GM23338 (cell line): ENCODE data around the gene HOXB6. TPM values are rescaled to one million over a fixed set of nuclear protein-coding genes. Genes with fewer than 3 reads are reported as not detected.

Source experiments
- ATAC-seq: fragments of 200-7000 bp; cut with Tn5 transposase; 3 replicates; pipeline ENCODE4 v1.9.1; 2020
- DNase-seq: peaks from one replicate; pipeline ENCODE4 v3.0.0-alpha.2; 2015; ENCODE audit warnings: low spot score
- H2AFZ ChIP-seq: fragments of 200-600 bp; sonication (generic); 2 replicates; pipeline ENCODE4 v1.8.0; 2016; ENCODE audit warnings: antibody characterized with exemption, mild to moderate bottlenecking, moderate library complexity
- H3F3A ChIP-seq: fragments of 200-600 bp; sonication (generic); replicated peaks from 2 replicates; pipeline ENCODE4 v1.8.0; 2017; ENCODE audit warnings: antibody characterized with exemption, mixed run types, low read depth
- H3K27ac ChIP-seq: fragments of 200-600 bp; sonication (generic); 2 replicates; pipeline ENCODE4 v1.6.1; 2016; ENCODE audit warnings: low read depth
- H3K27me3 ChIP-seq: fragments of 200-600 bp; sonication (generic); 2 replicates; pipeline ENCODE4 v1.8.0; 2016; ENCODE audit warnings: mild to moderate bottlenecking, mixed run types, moderate library complexity; ENCODE audit not compliant: insufficient read depth
- H3K36me3 ChIP-seq: fragments of 200-600 bp; sonication (generic); 2 replicates; pipeline ENCODE4 v1.8.0; 2016; ENCODE audit warnings: mild to moderate bottlenecking; ENCODE audit not compliant: insufficient read depth
- H3K4me1 ChIP-seq: fragments of 200-600 bp; sonication (generic); 2 replicates; pipeline ENCODE4 v1.8.0; 2016; ENCODE audit warnings: mild to moderate bottlenecking, moderate library complexity; ENCODE audit not compliant: insufficient read depth
- H3K4me2 ChIP-seq: fragments of 200-600 bp; sonication (generic); 2 replicates; pipeline ENCODE4 v1.7.1; 2017; ENCODE audit warnings: mixed run types
- H3K4me3 ChIP-seq: fragments of 200-600 bp; sonication (generic); 2 replicates; pipeline ENCODE4 v1.6.1; 2016; ENCODE audit warnings: mixed run types
- H3K79me2 ChIP-seq: fragments of 200-600 bp; sonication (generic); replicated peaks from 2 replicates; pipeline ENCODE4 v1.8.0; 2017; ENCODE audit warnings: mild to moderate bottlenecking; ENCODE audit not compliant: insufficient read depth
- H3K9me2 ChIP-seq: fragments of 200-600 bp; sonication (generic); 2 replicates; pipeline ENCODE4 v1.8.0; 2017; ENCODE audit not compliant: insufficient read depth
- H4K20me1 ChIP-seq: fragments of 200-600 bp; sonication (generic); replicated peaks from 2 replicates; pipeline ENCODE4 v1.8.0; 2017; ENCODE audit warnings: mild to moderate bottlenecking; ENCODE audit not compliant: insufficient read depth
- H3K27ac Mint-ChIP-seq: 2 replicates; pipeline ENCODE4 v1.8.0; 2020; ENCODE audit warnings: inconsistent platforms, mild to moderate bottlenecking, moderate library complexity, mixed read lengths
- H3K27me3 Mint-ChIP-seq: 3 replicates; pipeline ENCODE4 v1.8.0; 2022; ENCODE audit warnings: low read depth, mild to moderate bottlenecking, moderate library complexity, mixed read lengths, inconsistent platforms; ENCODE audit not compliant: insufficient read depth, poor library complexity
- H3K36me3 Mint-ChIP-seq: 3 replicates; pipeline ENCODE4 v1.8.0; 2021; ENCODE audit warnings: low read depth, mild to moderate bottlenecking, inconsistent platforms, moderate library complexity, mixed read lengths
- H3K4me1 Mint-ChIP-seq: 3 replicates; pipeline ENCODE4 v1.8.0; 2020; ENCODE audit warnings: mild to moderate bottlenecking, inconsistent platforms, mixed read lengths
- H3K4me3 Mint-ChIP-seq: 3 replicates; pipeline ENCODE4 v1.8.0; 2021; ENCODE audit warnings: moderate library complexity, mild to moderate bottlenecking, inconsistent platforms, mixed read lengths
- H3K9me3 Mint-ChIP-seq: 3 replicates; pipeline ENCODE4 v1.8.0; 2020; ENCODE audit warnings: moderate library complexity, mild to moderate bottlenecking, inconsistent platforms, mixed read lengths
- EZH2 ChIP-seq: fragments of 200-600 bp; sonication (generic); IDR thresholded peaks from one replicate; pipeline ENCODE4 v1.8.0; 2017; ENCODE audit warnings: antibody characterized with exemption, mild to moderate bottlenecking, low read depth; ENCODE audit not compliant: unreplicated experiment
- JUNB ChIP-seq: IDR thresholded peaks from one replicate; pipeline ENCODE4 v1.6.1; 2016; ENCODE audit warnings: antibody characterized with exemption; ENCODE audit not compliant: unreplicated experiment
- REST ChIP-seq: IDR thresholded peaks from one replicate; pipeline ENCODE4 v1.6.1; 2018; ENCODE audit warnings: antibody characterized with exemption; ENCODE audit not compliant: unreplicated experiment
- STAT1 ChIP-seq: IDR thresholded peaks from one replicate; pipeline ENCODE4 v1.6.1; 2016; ENCODE audit warnings: antibody characterized with exemption; ENCODE audit not compliant: unreplicated experiment
- ZNF114 ChIP-seq: fragments of 250-450 bp; sonication (Bioruptor Pico); IDR thresholded peaks from 2 replicates; pipeline ENCODE4 v1.5.0; 2020; ENCODE audit warnings: mild to moderate bottlenecking, moderate library complexity
- ZNF331 ChIP-seq: fragments of 250-450 bp; sonication (Bioruptor Pico); IDR thresholded peaks from 2 replicates; pipeline ENCODE4 v1.5.0; 2020; ENCODE audit warnings: low read depth, mild to moderate bottlenecking, moderate library complexity
- polyA plus RNA-seq: library from polyadenylated mRNA; unstranded; fragments of >200 nt; fragmentation: Nextera tagmentation; extraction: Ambion mirVana; gene quantifications from 2 replicates; pipeline ENCODE4 v1.2.1, GENCODE V29; 2016
- total RNA-seq: library from RNA; depleted of rRNA; stranded (reverse); fragments of >200 nt; shearing (Covaris generic); gene quantifications from 2 replicates; pipeline ENCODE4 v1.2.3, GENCODE V29; 2014

Gene HOXB6
- total and polyA plus RNA-seq, 2 experiments from 2014 or later = not detected

- no peak overlapping the region for H2AFZ ChIP-seq
- no peaks in the 10 kb centered on the region; the same call in 1 of the 3 replicates for H3K9me3 Mint-ChIP-seq
- H3K4me1 ChIP-seq = peaks cover 83% of the 10 kb centered on the region
- H3F3A ChIP-seq = peaks cover 31% of the 10 kb centered on the region
- H3K4me3 Mint-ChIP-seq = peak overlapping the region; percentile 40; the same call in 2 of the 3 replicates
- peaks cover 100% of the 10 kb centered on the region for H3K27me3 ChIP-seq
- no peak overlapping the region for H3K27ac Mint-ChIP-seq
- H3K27me3 Mint-ChIP-seq = peaks cover 99% of the 10 kb centered on the region
- no peak overlapping the region for H3K27ac ChIP-seq
- H3K4me1 Mint-ChIP-seq = peaks cover 64% of the 10 kb centered on the region
- peak overlapping the region; percentile 61 for H3K4me2 ChIP-seq
- no peaks in the 10 kb centered on the region for H3K79me2 ChIP-seq
- H3K4me3 ChIP-seq = 0 out of 2 replicates have a peak overlapping the region, but pooled peaks have one; percentile 15
- H3K9me2 ChIP-seq = no peaks in the 10 kb centered on the region
- DNase-seq = peak; percentile 66
- no peak for ATAC-seq
- no peaks in the 10 kb centered on the region; the same call in 2 of the 3 replicates for H3K36me3 Mint-ChIP-seq
- H3K36me3 ChIP-seq = no peaks in the 10 kb centered on the region
- H4K20me1 ChIP-seq = peaks cover 17% of the 10 kb centered on the region; the same call in 1 of the 2 replicates
- TF ChIP-seq ZNF114 (CRISPR knock-in tag) (no peak), EZH2 (peak; percentile 62)
Observed at GRCh38 chr17:48547808-48548522, 56.8 kb downstream of the HOXB6 start.

GRCh38 chr17:48546924-48547807 lies 57.6 kb downstream of the HOXB6 start:
- peaks cover 87% of the 10 kb centered on the region for H3K4me1 ChIP-seq
- H3K9me3 Mint-ChIP-seq = peaks cover 3% of the 10 kb centered on the region
- no peak overlapping the region; the same call in 2 of the 3 replicates for H3K4me3 Mint-ChIP-seq
- peaks cover 18% of the 10 kb centered on the region for H4K20me1 ChIP-seq
- peaks cover 4% of the 10 kb centered on the region; the same call in 1 of the 3 replicates for H3K36me3 Mint-ChIP-seq
- peaks cover 68% of the 10 kb centered on the region for H3K4me1 Mint-ChIP-seq
- ATAC-seq (no peak), DNase-seq (no peak)
- H3K27ac Mint-ChIP-seq = no peak overlapping the region
- H3F3A ChIP-seq = peaks cover 33% of the 10 kb centered on the region
- peaks cover 99% of the 10 kb centered on the region for H3K27me3 Mint-ChIP-seq
- H2AFZ ChIP-seq = no peak overlapping the region
- H3K27me3 ChIP-seq = peaks cover 100% of the 10 kb centered on the region
- H3K27ac ChIP-seq = no peak overlapping the region
- H3K4me2 ChIP-seq = peak overlapping the region; percentile 61
- peak overlapping the region; percentile 37 for H3K4me3 ChIP-seq
- peak; percentile 64 for TF ChIP-seq EZH2
- TF ChIP-seq JUNB = no peak
- no peaks in the 10 kb centered on the region for H3K9me2 ChIP-seq
- no peaks in the 10 kb centered on the region for H3K79me2 ChIP-seq
- H3K36me3 ChIP-seq = no peaks in the 10 kb centered on the region

- Mint-ChIP-seq H3K27ac (no peak overlapping the region), H3K9me3 (peaks cover 3% of the 10 kb centered on the region), H3K27me3 (peaks cover 99% of the 10 kb centered on the region), H3K36me3 (peaks cover 4% of the 10 kb centered on the region; the same call in 1 of the 3 replicates), H3K4me3 (peak overlapping the region; percentile 3; the same call in 2 of the 3 replicates), H3K4me1 (peaks cover 67% of the 10 kb centered on the region)
- Histone ChIP-seq H3F3A (peaks cover 33% of the 10 kb centered on the region), H3K9me2 (no peaks in the 10 kb centered on the region), H2AFZ (no peak overlapping the region), H3K4me3 (peak overlapping the region; percentile 37), H3K4me2 (peak overlapping the region; percentile 61), H4K20me1 (peaks cover 18% of the 10 kb centered on the region), H3K27me3 (peaks cover 100% of the 10 kb centered on the region), H3K27ac (no peak overlapping the region), H3K36me3 (no peaks in the 10 kb centered on the region), H3K79me2 (no peaks in the 10 kb centered on the region), H3K4me1 (peaks cover 85% of the 10 kb centered on the region)
- peak; percentile 1; the same call in 1 of the 3 replicates for ATAC-seq
- peak; percentile 80 for DNase-seq
- no peak for TF ChIP-seq JUNB
- no peak for TF ChIP-seq STAT1
- no peak for TF ChIP-seq REST
- peak; percentile 64 for TF ChIP-seq EZH2
- no peak for TF ChIP-seq ZNF331
Observed at GRCh38 chr17:48546137-48546923, 58.5 kb downstream of the HOXB6 start.
